Smooth muscle cell (in vitro differentiated cells): Measurements from ENCODE around the gene IGFBP3. TPM values are rescaled to one million over a fixed set of nuclear protein-coding genes. Genes with fewer than 3 reads are reported as not detected.

Experiments
- DNase-seq: peaks from one replicate; lab custom pipeline; 2025; ENCODE audit not compliant: unreplicated experiment; lab: John Stamatoyannopoulos, UW
- H2AFZ ChIP-seq: fragments of 200-600 bp; sonication (generic); 2 replicates; pipeline ENCODE4 v1.6.0; 2016; ENCODE audit warnings: antibody characterized with exemption, low read depth, mild to moderate bottlenecking
- H3F3A ChIP-seq: fragments of 200-600 bp; sonication (generic); 2 replicates; pipeline ENCODE4 v1.6.0; 2017; ENCODE audit warnings: antibody characterized with exemption, low read depth
- H3K27ac ChIP-seq: fragments of 200-600 bp; sonication (generic); 2 replicates; pipeline ENCODE4 v1.5.1; 2016; ENCODE audit warnings: low read depth, mild to moderate bottlenecking
- H3K27me3 ChIP-seq: fragments of 200-600 bp; sonication (generic); 2 replicates; pipeline ENCODE4 v1.6.1; 2016; ENCODE audit warnings: low read depth, mild to moderate bottlenecking
- H3K36me3 ChIP-seq: fragments of 200-600 bp; sonication (generic); 2 replicates; pipeline ENCODE4 v1.5.1; 2016; ENCODE audit warnings: low read depth
- H3K4me1 ChIP-seq: fragments of 200-600 bp; sonication (generic); 2 replicates; pipeline ENCODE4 v1.5.1; 2016; ENCODE audit warnings: low read depth
- H3K4me2 ChIP-seq: fragments of 200-600 bp; sonication (generic); 2 replicates; pipeline ENCODE4 v1.6.0; 2016; ENCODE audit warnings: mild to moderate bottlenecking
- H3K4me3 ChIP-seq: fragments of 200-600 bp; sonication (generic); 2 replicates; pipeline ENCODE4 v1.5.1; 2016; ENCODE audit warnings: mild to moderate bottlenecking
- H3K79me2 ChIP-seq: fragments of 200-600 bp; sonication (generic); 2 replicates; pipeline ENCODE4 v1.6.0; 2016; ENCODE audit warnings: low read depth, mild to moderate bottlenecking
- H3K9ac ChIP-seq: fragments of 200-600 bp; sonication (generic); 2 replicates; pipeline ENCODE4 v1.6.0; 2016; ENCODE audit warnings: low read depth
- H3K9me3 ChIP-seq: fragments of 200-600 bp; sonication (generic); replicated peaks from 2 replicates; pipeline ENCODE4 v1.5.1; 2016; ENCODE audit warnings: low read depth
- H4K20me1 ChIP-seq: fragments of 200-600 bp; sonication (generic); 2 replicates; pipeline ENCODE4 v1.6.0; 2016; ENCODE audit warnings: low read depth
- CTCF ChIP-seq: fragments of 200-600 bp; sonication (generic); IDR thresholded peaks from 2 replicates; pipeline ENCODE4 v1.5.1; 2017; ENCODE audit warnings: borderline replicate concordance, mild to moderate bottlenecking, antibody characterized with exemption; ENCODE audit not compliant: insufficient read depth, poor library complexity, severe bottlenecking
- WGBS: methylation state at CpG from one replicate; pipeline ENCODE4 v1.1.7; 2016; ENCODE audit warnings: low lambda C conversion rate; 5-methylcytosine and 5-hydroxymethylcytosine counted together
- polyA plus RNA-seq: library from polyadenylated mRNA; unstranded; fragments of >200 nt; fragmentation: Nextera tagmentation; extraction: Ambion mirVana; gene quantifications from 2 replicates; pipeline ENCODE4 v1.2.1, GENCODE V29; 2016
- total RNA-seq: library from RNA; depleted of rRNA; stranded (reverse); fragments of >200 nt; gene quantifications from 2 replicates; pipeline ENCODE4 v1.2.3, GENCODE V29; 2014

IGFBP3 gene
- total and polyA plus RNA-seq, 2 experiments from 2014 or later = 1,956 to 4,025 TPM

GRCh38 chr7:45872116-45873034 is 48.7 kb downstream of the IGFBP3 start:
- Histone ChIP-seq H3K9me3 (no peaks in the 10 kb centered on the region), H3K27ac (no peak overlapping the region), H3K9ac (no peak overlapping the region), H3K27me3 (no peaks in the 10 kb centered on the region), H3F3A (no peaks in the 10 kb centered on the region), H3K4me3 (no peak overlapping the region), H4K20me1 (no peaks in the 10 kb centered on the region), H3K79me2 (no peaks in the 10 kb centered on the region), H3K36me3 (no peaks in the 10 kb centered on the region), H3K4me2 (no peak overlapping the region), H3K4me1 (no peaks in the 10 kb centered on the region), H2AFZ (no peak overlapping the region)
- no peak for DNase-seq
- TF ChIP-seq CTCF = peak; percentile 48
- 67% methylated on average over 10 of the region's 10 CpGs for WGBS

- Histone ChIP-seq H3K4me3 (no peak overlapping the region), H3K79me2 (no peaks in the 10 kb centered on the region), H3K27me3 (no peaks in the 10 kb centered on the region), H3K36me3 (no peaks in the 10 kb centered on the region), H3K27ac (no peak overlapping the region), H2AFZ (no peak overlapping the region), H3K9me3 (no peaks in the 10 kb centered on the region), H3K4me1 (no peaks in the 10 kb centered on the region), H4K20me1 (no peaks in the 10 kb centered on the region), H3K9ac (no peak overlapping the region), H3F3A (no peaks in the 10 kb centered on the region), H3K4me2 (no peak overlapping the region)
- DNase-seq = no peak
- no peak for TF ChIP-seq CTCF
- 63% methylated on average over 4 of the region's 4 CpGs for WGBS
These were observed 51.6 kb downstream of the IGFBP3 start for GRCh38 chr7:45869426-45869825.

GRCh38 chr7:45867471-45867870 is 53.6 kb downstream of the IGFBP3 start:
- no peaks in the 10 kb centered on the region for H3F3A ChIP-seq
- H3K9me3 ChIP-seq = no peaks in the 10 kb centered on the region
- no peak for TF ChIP-seq CTCF
- no peak overlapping the region for H3K27ac ChIP-seq
- H3K9ac ChIP-seq = no peak overlapping the region
- no peak overlapping the region for H3K4me3 ChIP-seq
- no peaks in the 10 kb centered on the region for H3K36me3 ChIP-seq
- H3K4me1 ChIP-seq = no peaks in the 10 kb centered on the region
- H4K20me1 ChIP-seq = no peaks in the 10 kb centered on the region
- H3K27me3 ChIP-seq = peaks cover under 1% of the 10 kb centered on the region
- H3K4me2 ChIP-seq = no peak overlapping the region
- DNase-seq = no peak
- 87% methylated on average over 2 of the region's 2 CpGs for WGBS
- H3K79me2 ChIP-seq = no peaks in the 10 kb centered on the region
- no peak overlapping the region for H2AFZ ChIP-seq
